ENCODE data around the gene CYB561D1. TPM values are rescaled to one million over a fixed set of nuclear protein-coding genes. Genes with fewer than 3 reads are reported as not detected.
A peak's percentile ranks its signal among the peaks of the same experiment; 100 is the strongest.

CYB561D1 gene
- total RNA-seq, 2 donors from 2014 or later = 4.8 to 6.5 TPM

- no peaks in the 10 kb centered on the region for H3K27me3 Mint-ChIP-seq (ENCODE audit: insufficient read depth)
- no peaks in the 10 kb centered on the region for H3K27me3 ChIP-seq (ENCODE audit: control insufficient read depth, insufficient read depth, low read length, poor library complexity, severe bottlenecking)
- no peak overlapping the region for H3K27ac ChIP-seq (ENCODE audit: low read depth, low read length)
- no peak for TF ChIP-seq CTCF (conservative IDR thresholded peaks at IDR 0.05)
- peaks cover 6% of the 10 kb centered on the region for H3K4me1 Mint-ChIP-seq
- no peaks in the 10 kb centered on the region for H3K9me3 Mint-ChIP-seq
- no peak overlapping the region for H3K4me3 Mint-ChIP-seq
- peaks cover 13% of the 10 kb centered on the region for H3K36me3 ChIP-seq (ENCODE audit: control insufficient read depth, insufficient read depth, low read length)
- no peak for DNase-seq
- H3K4me3 ChIP-seq (ENCODE audit: low read length) = no peak overlapping the region
- no peak overlapping the region for H3K9ac ChIP-seq (ENCODE audit: extremely low read depth, low read length, poor library complexity, severe bottlenecking)
- no peak overlapping the region for H3K27ac Mint-ChIP-seq
- H3K36me3 Mint-ChIP-seq (ENCODE audit: low read depth) = peaks cover 12% of the 10 kb centered on the region
- WGBS, 2 experiments (ENCODE audit: insufficient coverage in 1 of 2, insufficient read length in 1 of 2) = 83 to 100% methylated on average over 3 to 4 of the region's 4 CpGs
- no peaks in the 10 kb centered on the region for H3K4me1 ChIP-seq (ENCODE audit: control insufficient read depth, insufficient read depth, low read length)
- no peaks in the 10 kb centered on the region for H3K9me3 ChIP-seq (ENCODE audit: control insufficient read depth, low read length)
Observed at GRCh38 chr1:109492779-109493178, 1.1 kb upstream of the CYB561D1 start.

- H3K27ac Mint-ChIP-seq = no peak overlapping the region
- H3K36me3 Mint-ChIP-seq (ENCODE audit: low read depth) = peaks cover 9% of the 10 kb centered on the region
- no peaks in the 10 kb centered on the region for H3K27me3 Mint-ChIP-seq (ENCODE audit: insufficient read depth)
- Histone ChIP-seq H3K9ac (ENCODE audit: extremely low read depth, low read length, poor library complexity, severe bottlenecking) (no peak overlapping the region), H3K27me3 (ENCODE audit: control insufficient read depth, insufficient read depth, low read length, poor library complexity, severe bottlenecking) (no peaks in the 10 kb centered on the region), H3K4me1 (ENCODE audit: control insufficient read depth, insufficient read depth, low read length) (no peaks in the 10 kb centered on the region), H3K9me3 (ENCODE audit: control insufficient read depth, low read length) (no peaks in the 10 kb centered on the region), H3K36me3 (ENCODE audit: control insufficient read depth, insufficient read depth, low read length) (peaks cover 13% of the 10 kb centered on the region), H3K27ac (ENCODE audit: low read depth, low read length) (no peak overlapping the region), H3K4me3 (ENCODE audit: low read length) (no peak overlapping the region)
- no peak for TF ChIP-seq CTCF (conservative IDR thresholded peaks at IDR 0.05)
- peaks cover 10% of the 10 kb centered on the region for H3K4me1 Mint-ChIP-seq
- H3K4me3 Mint-ChIP-seq = peak overlapping the region; percentile 91
- WGBS, 2 experiments (ENCODE audit: insufficient coverage in 1 of 2, insufficient read length in 1 of 2) = 92 to 100% methylated on average over 3 to 4 of the region's 4 CpGs
- DNase-seq = no peak
- no peaks in the 10 kb centered on the region for H3K9me3 Mint-ChIP-seq
Observed at GRCh38 chr1:109493227-109493626, 667 bp upstream of the CYB561D1 start.

GRCh38 chr1:109495738-109496137, 1.8 kb downstream of the CYB561D1 start:
- Histone ChIP-seq H3K36me3 (ENCODE audit: control insufficient read depth, insufficient read depth, low read length) (peaks cover 13% of the 10 kb centered on the region), H3K9ac (ENCODE audit: extremely low read depth, low read length, poor library complexity, severe bottlenecking) (no peak overlapping the region), H3K4me1 (ENCODE audit: control insufficient read depth, insufficient read depth, low read length) (peaks cover 2% of the 10 kb centered on the region), H3K4me3 (ENCODE audit: low read length) (no peak overlapping the region), H3K27ac (ENCODE audit: low read depth, low read length) (no peak overlapping the region), H3K27me3 (ENCODE audit: control insufficient read depth, insufficient read depth, low read length, poor library complexity, severe bottlenecking) (no peaks in the 10 kb centered on the region), H3K9me3 (ENCODE audit: control insufficient read depth, low read length) (no peaks in the 10 kb centered on the region)
- Mint-ChIP-seq H3K9me3 (no peaks in the 10 kb centered on the region), H3K27ac (no peak overlapping the region), H3K4me1 (peaks cover 12% of the 10 kb centered on the region), H3K4me3 (peak overlapping the region; percentile 91), H3K36me3 (ENCODE audit: low read depth) (peaks cover 9% of the 10 kb centered on the region), H3K27me3 (ENCODE audit: insufficient read depth) (no peaks in the 10 kb centered on the region)
- 89 to 95% methylated on average over 7 of the region's 7 CpGs for WGBS, 2 experiments (ENCODE audit: insufficient coverage in 1 of 2, insufficient read length in 1 of 2)
- no peak for DNase-seq
- TF ChIP-seq CTCF (conservative IDR thresholded peaks at IDR 0.05) = no peak
